Measurements from ENCODE around the gene ARL3. TPM values are rescaled to one million over a fixed set of nuclear protein-coding genes. Genes with fewer than 3 reads are reported as not detected.

The ARL3 gene
- total RNA-seq (1 to 10 TPM; 2.8 to 5.3 (median 3.3) TPM), polyA plus RNA-seq (1 to 10 TPM; 3.4 to 6.5 (median 4.9) TPM)
- long read RNA-seq, donor 1, partial matches to known transcripts, result 0 of 4 reads
- long read RNA-seq, donor 1, other reads (novel, unspliced or antisense), result 0 of 4 reads
- long read RNA-seq, donor 2, transcript ARL3-201 (6 exons, 3,844 nt), result major isoform, 11 of 13 reads
- long read RNA-seq, donor 2, partial matches to known transcripts, result 0 of 13 reads
- long read RNA-seq, donor 2, other reads (novel, unspliced or antisense), result 2 of 13 reads

DNA sequence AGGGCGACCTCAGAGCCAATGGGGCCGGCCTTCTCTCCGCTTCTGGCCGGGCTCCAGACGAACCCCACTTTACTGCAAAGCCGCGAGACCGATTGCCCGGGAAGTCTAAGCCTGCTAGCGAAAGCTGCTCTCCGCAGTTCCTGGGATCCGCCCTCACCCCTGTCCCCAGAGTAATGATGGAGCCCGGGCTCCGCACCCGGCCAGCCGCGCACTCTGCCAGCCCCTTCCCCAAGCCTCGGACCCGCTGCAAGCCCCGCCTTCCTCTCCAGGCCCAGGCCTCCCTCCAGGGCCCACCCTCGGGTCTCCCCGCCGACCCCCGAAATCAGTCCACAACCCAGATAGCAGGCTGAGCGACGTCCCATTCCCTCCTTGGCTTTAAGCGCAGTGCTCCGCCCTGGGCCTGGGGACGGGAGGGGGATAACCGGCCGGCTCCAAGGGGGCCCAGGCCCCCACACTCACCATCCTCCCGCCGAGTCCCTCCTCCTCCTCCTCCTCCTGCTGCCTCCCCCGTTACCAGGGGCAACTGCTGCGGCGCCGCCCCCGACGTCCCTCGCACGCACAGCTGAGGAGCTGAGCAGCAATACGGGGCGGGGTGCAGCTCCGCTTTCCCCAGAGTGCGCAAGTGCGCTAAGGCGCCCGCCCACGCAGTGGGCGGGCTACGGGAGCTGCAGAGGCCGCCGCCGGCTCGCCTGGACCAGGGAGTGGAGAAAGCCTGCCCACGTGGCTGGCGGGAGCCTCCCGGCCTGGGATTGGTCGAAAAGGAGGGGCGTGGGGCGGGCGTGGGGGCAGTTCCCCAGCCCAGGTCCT is at the start of gene ARL3:
ARL3 (minus strand) TSS at position 584 of the 807 bp plus-strand sequence; CDS start at position 462, 122 bp downstream.
- H3K36me3 ChIP-seq (ENCODE audit: insufficient read depth in 1 of 2, low read depth in 1 of 2), result peaks cover 0 to 9% of the 10 kb centered on the region in 2 donors
- 1% methylated on average over 47 to 62 of the region's 62 CpGs for WGBS, 3 donors
- no peaks in the 10 kb centered on the region for H3K27me3 ChIP-seq (ENCODE audit: insufficient read depth in 3 of 3, low read length in 2 of 3)
- peaks cover 33% of the 10 kb centered on the region for H3K4me1 ChIP-seq
- peak within 1 kb of the TSS; percentile 69 for H3K27ac ChIP-seq
- peak within 1 kb of the TSS; percentile 85 for H3K4me3 ChIP-seq
- intact Hi-C loops (cut with DNase I), result loop anchor here in 1 of 2 donors (1.0 kb wide), 1 partner anchor 26 kb away; no protein-coding TSS in a partner anchor
- peak; percentile 97 to 99 (median 98) for ATAC-seq
- peak; percentile 40 for TF ChIP-seq CTCF (IDR thresholded peaks at IDR 0.05)
- H3K9me3 ChIP-seq, result no peaks in the 10 kb centered on the region
- peak; percentile 98 to 99 for DNase-seq

GRCh38 chr10:102763037-102763607 is 48.9 kb upstream of the ARL3 start:
- Histone ChIP-seq H3K9me3 (no peaks in the 10 kb centered on the region), H3K36me3 (ENCODE audit: insufficient read depth in 1 of 2, low read depth in 1 of 2) (peaks cover 0 to 6% of the 10 kb centered on the region in 2 donors), H3K4me3 (no peak overlapping the region), H3K4me1 (peaks cover 25% of the 10 kb centered on the region), H3K27me3 (ENCODE audit: insufficient read depth in 3 of 3, low read length in 2 of 3) (no peaks in the 10 kb centered on the region), H3K27ac (no peak overlapping the region)
- ATAC-seq (no peak), DNase-seq (no peak)
- WGBS, 3 donors, result 77 to 82% (median 82%) methylated on average over 7 of the region's 7 CpGs
- no peak for TF ChIP-seq CTCF (IDR thresholded peaks at IDR 0.05)
- intact Hi-C loops (cut with DNase I), result loop anchor here in 1 of 2 donors (5.0 kb wide), 1 partner anchor 44 kb away; no protein-coding TSS in a partner anchor

- H3K4me1 ChIP-seq, result peaks cover 23% of the 10 kb centered on the region
- no peak overlapping the region for H3K27ac ChIP-seq
- H3K4me3 ChIP-seq, result no peak overlapping the region
- H3K27me3 ChIP-seq (ENCODE audit: insufficient read depth in 3 of 3, low read length in 2 of 3), result no peaks in the 10 kb centered on the region
- 66 to 80% (median 78%) methylated on average over 7 of the region's 7 CpGs for WGBS, 3 donors
- H3K9me3 ChIP-seq, result no peaks in the 10 kb centered on the region
- H3K36me3 ChIP-seq (ENCODE audit: insufficient read depth in 1 of 2, low read depth in 1 of 2), result peaks cover 0 to 6% of the 10 kb centered on the region in 2 donors
- DNase-seq (no peak), ATAC-seq (no peak)
- TF ChIP-seq CTCF (IDR thresholded peaks at IDR 0.05), result no peak
- intact Hi-C loops (cut with DNase I), result loop anchor here in 1 of 2 donors (5.0 kb wide), 1 partner anchor 45 kb away; no protein-coding TSS in a partner anchor
These were observed 48.3 kb upstream of the ARL3 start for GRCh38 chr10:102762401-102763015.

- H3K4me1 ChIP-seq, result peaks cover 23% of the 10 kb centered on the region
- no peaks in the 10 kb centered on the region for H3K9me3 ChIP-seq
- ATAC-seq (no peak), DNase-seq (no peak)
- H3K36me3 ChIP-seq (ENCODE audit: insufficient read depth in 1 of 2, low read depth in 1 of 2), result peaks cover 0 to 6% of the 10 kb centered on the region in 2 donors
- intact Hi-C loops (cut with DNase I), result loop anchor here in 1 of 2 donors (5.0 kb wide), 1 partner anchor 45 kb away; no protein-coding TSS in a partner anchor
- no peak for TF ChIP-seq CTCF (IDR thresholded peaks at IDR 0.05)
- no peak overlapping the region for H3K4me3 ChIP-seq
- no peaks in the 10 kb centered on the region for H3K27me3 ChIP-seq (ENCODE audit: insufficient read depth in 3 of 3, low read length in 2 of 3)
- H3K27ac ChIP-seq, result no peak overlapping the region
- 94 to 98% (median 98%) methylated on average over 4 of the region's 4 CpGs for WGBS, 3 donors
These were observed 47.8 kb upstream of the ARL3 start for GRCh38 chr10:102761981-102762380.
